ENCODE data around the gene BRMS1L. TPM values are rescaled to one million over a fixed set of nuclear protein-coding genes. Genes with fewer than 3 reads are reported as not detected.
"Not testable (repeated sequence)": the region's sequence is repeated elsewhere in the genome, so short reads cannot be mapped to it uniquely, and the experiment has no call there.

Gene BRMS1L
- total and polyA plus RNA-seq, 2 donors = 3.1 to 7.4 TPM

GRCh38 chr14:35827678-35828472 lies 1.7 kb downstream of the BRMS1L start:
- Histone ChIP-seq H3K36me3 (ENCODE audit: control insufficient read depth in 2 of 2, insufficient read depth in 2 of 2, low read length in 1 of 2) (peaks cover 0 to 3% of the 10 kb centered on the region in 2 donors), H3K4me3 (ENCODE audit: low read length in 2 of 2) (no peak overlapping the region), H3K27me3 (ENCODE audit: control insufficient read depth in 2 of 2, insufficient read depth in 1 of 2, low read length in 1 of 2) (peaks cover 0 to 6% of the 10 kb centered on the region in 2 donors), H3K4me1 (ENCODE audit: control insufficient read depth in 2 of 2, insufficient read depth in 2 of 2, low read length in 2 of 2) (peaks cover 0 to 3% of the 10 kb centered on the region in 2 donors), H3K9me3 (ENCODE audit: control insufficient read depth in 2 of 2, insufficient read depth in 1 of 2, low read length in 1 of 2) (no peaks in the 10 kb centered on the region), H3K27ac (ENCODE audit: low read depth in 1 of 2, low read length in 1 of 2) (no peak overlapping the region)
- no peak for DNase-seq (ENCODE audit: low read depth in 6 of 9, low spot score in 9 of 9)
- WGBS = 97% methylated on average over 11 of the region's 11 CpGs

GRCh38 chr14:35829449-35829848 lies 3.3 kb downstream of the BRMS1L start:
- H3K27me3 ChIP-seq (ENCODE audit: control insufficient read depth in 2 of 2, insufficient read depth in 1 of 2, low read length in 1 of 2) = peaks cover 0 to 6% of the 10 kb centered on the region in 2 donors
- no peak overlapping the region for H3K4me3 ChIP-seq (ENCODE audit: low read length in 2 of 2)
- peaks cover 0 to 3% of the 10 kb centered on the region in 2 donors for H3K36me3 ChIP-seq (ENCODE audit: control insufficient read depth in 2 of 2, insufficient read depth in 2 of 2, low read length in 1 of 2)
- no peaks in the 10 kb centered on the region for H3K9me3 ChIP-seq (ENCODE audit: control insufficient read depth in 2 of 2, insufficient read depth in 1 of 2, low read length in 1 of 2)
- peaks cover 0 to 3% of the 10 kb centered on the region in 2 donors for H3K4me1 ChIP-seq (ENCODE audit: control insufficient read depth in 2 of 2, insufficient read depth in 2 of 2, low read length in 2 of 2)
- 95% methylated on average over 1 of the region's 1 CpG for WGBS
- no peak for DNase-seq (ENCODE audit: low read depth in 6 of 9, low spot score in 9 of 9)
- no peak overlapping the region for H3K27ac ChIP-seq (ENCODE audit: low read depth in 1 of 2, low read length in 1 of 2)

- no peaks in the 10 kb centered on the region for H3K4me1 ChIP-seq (ENCODE audit: control insufficient read depth in 2 of 2, insufficient read depth in 2 of 2, low read length in 2 of 2)
- H3K9me3 ChIP-seq (ENCODE audit: control insufficient read depth in 2 of 2, insufficient read depth in 1 of 2, low read length in 1 of 2) = no peaks in the 10 kb centered on the region
- H3K27ac ChIP-seq (ENCODE audit: low read depth in 1 of 2, low read length in 1 of 2) = no peak overlapping the region
- H3K27me3 ChIP-seq (ENCODE audit: control insufficient read depth in 2 of 2, insufficient read depth in 1 of 2, low read length in 1 of 2) = no peaks in the 10 kb centered on the region
- 98% methylated on average over 5 of the region's 5 CpGs for WGBS
- H3K4me3 ChIP-seq (ENCODE audit: low read length in 2 of 2) = no peak overlapping the region
- DNase-seq (ENCODE audit: low read depth in 6 of 9, low spot score in 9 of 9) = no peak
- peaks cover 0 to 8% of the 10 kb centered on the region in 2 donors for H3K36me3 ChIP-seq (ENCODE audit: control insufficient read depth in 2 of 2, insufficient read depth in 2 of 2, low read length in 1 of 2)
These were observed 9.3 kb downstream of the BRMS1L start for GRCh38 chr14:35835208-35835982.

- not testable (repeated sequence) for H3K4me3 ChIP-seq (ENCODE audit: low read length in 2 of 2); DNase-seq (ENCODE audit: low read depth in 6 of 9, low spot score in 9 of 9); H3K4me1 ChIP-seq (ENCODE audit: control insufficient read depth in 2 of 2, insufficient read depth in 2 of 2, low read length in 2 of 2); H3K27ac ChIP-seq (ENCODE audit: low read depth in 1 of 2, low read length in 1 of 2); H3K27me3 ChIP-seq (ENCODE audit: control insufficient read depth in 2 of 2, insufficient read depth in 1 of 2, low read length in 1 of 2)
- H3K36me3 ChIP-seq (ENCODE audit: control insufficient read depth in 2 of 2, insufficient read depth in 2 of 2, low read length in 1 of 2) = peaks cover 0 to 16% of the 10 kb centered on the region in 2 donors
- H3K9me3 ChIP-seq (ENCODE audit: control insufficient read depth in 2 of 2, insufficient read depth in 1 of 2, low read length in 1 of 2) = peaks cover 0 to 16% of the 10 kb centered on the region in 2 donors
- 95% methylated on average over 2 of the region's 2 CpGs for WGBS
These were observed 15.6 kb downstream of the BRMS1L start for GRCh38 chr14:35841704-35842103.

GRCh38 chr14:35842245-35842644 lies 16.1 kb downstream of the BRMS1L start:
- H3K27ac ChIP-seq (ENCODE audit: low read depth in 1 of 2, low read length in 1 of 2); H3K4me1 ChIP-seq (ENCODE audit: control insufficient read depth in 2 of 2, insufficient read depth in 2 of 2, low read length in 2 of 2); DNase-seq (ENCODE audit: low read depth in 6 of 9, low spot score in 9 of 9); H3K27me3 ChIP-seq (ENCODE audit: control insufficient read depth in 2 of 2, insufficient read depth in 1 of 2, low read length in 1 of 2); H3K4me3 ChIP-seq (ENCODE audit: low read length in 2 of 2): not testable (repeated sequence)
- H3K36me3 ChIP-seq (ENCODE audit: control insufficient read depth in 2 of 2, insufficient read depth in 2 of 2, low read length in 1 of 2) = peaks cover 0 to 16% of the 10 kb centered on the region in 2 donors
- 98% methylated on average over 2 of the region's 2 CpGs for WGBS
- H3K9me3 ChIP-seq (ENCODE audit: control insufficient read depth in 2 of 2, insufficient read depth in 1 of 2, low read length in 1 of 2) = peaks cover 0 to 16% of the 10 kb centered on the region in 2 donors

GRCh38 chr14:35844494-35844893 lies 18.4 kb downstream of the BRMS1L start:
- WGBS = 97% methylated on average over 8 of the region's 8 CpGs
- Histone ChIP-seq H3K9me3 (ENCODE audit: control insufficient read depth in 2 of 2, insufficient read depth in 1 of 2, low read length in 1 of 2) (peaks cover 0 to 16% of the 10 kb centered on the region in 2 donors), H3K27ac (ENCODE audit: low read depth in 1 of 2, low read length in 1 of 2) (no peak overlapping the region), H3K4me1 (ENCODE audit: control insufficient read depth in 2 of 2, insufficient read depth in 2 of 2, low read length in 2 of 2) (no peaks in the 10 kb centered on the region), H3K4me3 (ENCODE audit: low read length in 2 of 2) (no peak overlapping the region), H3K27me3 (ENCODE audit: control insufficient read depth in 2 of 2, insufficient read depth in 1 of 2, low read length in 1 of 2) (no peaks in the 10 kb centered on the region), H3K36me3 (ENCODE audit: control insufficient read depth in 2 of 2, insufficient read depth in 2 of 2, low read length in 1 of 2) (peaks cover 0 to 15% of the 10 kb centered on the region in 2 donors)
- no peak for DNase-seq (ENCODE audit: low read depth in 6 of 9, low spot score in 9 of 9)

- no peak overlapping the region for H3K4me3 ChIP-seq (ENCODE audit: low read length in 2 of 2)
- H3K27me3 ChIP-seq (ENCODE audit: control insufficient read depth in 2 of 2, insufficient read depth in 1 of 2, low read length in 1 of 2) = no peaks in the 10 kb centered on the region
- no peaks in the 10 kb centered on the region for H3K4me1 ChIP-seq (ENCODE audit: control insufficient read depth in 2 of 2, insufficient read depth in 2 of 2, low read length in 2 of 2)
- no peak overlapping the region for H3K27ac ChIP-seq (ENCODE audit: low read depth in 1 of 2, low read length in 1 of 2)
- peaks cover 0 to 15% of the 10 kb centered on the region in 2 donors for H3K36me3 ChIP-seq (ENCODE audit: control insufficient read depth in 2 of 2, insufficient read depth in 2 of 2, low read length in 1 of 2)
- WGBS = over 99% methylated on average over 2 of the region's 2 CpGs
- peaks cover 0 to 12% of the 10 kb centered on the region in 2 donors for H3K9me3 ChIP-seq (ENCODE audit: control insufficient read depth in 2 of 2, insufficient read depth in 1 of 2, low read length in 1 of 2)
- no peak for DNase-seq (ENCODE audit: low read depth in 6 of 9, low spot score in 9 of 9)
These were observed 21.5 kb downstream of the BRMS1L start for GRCh38 chr14:35847636-35848035.

- no peaks in the 10 kb centered on the region for H3K27me3 ChIP-seq (ENCODE audit: control insufficient read depth in 2 of 2, insufficient read depth in 1 of 2, low read length in 1 of 2)
- no peak overlapping the region for H3K27ac ChIP-seq (ENCODE audit: low read depth in 1 of 2, low read length in 1 of 2)
- peaks cover 0 to 9% of the 10 kb centered on the region in 2 donors for H3K36me3 ChIP-seq (ENCODE audit: control insufficient read depth in 2 of 2, insufficient read depth in 2 of 2, low read length in 1 of 2)
- no peak overlapping the region for H3K4me3 ChIP-seq (ENCODE audit: low read length in 2 of 2)
- 98% methylated on average over 1 of the region's 1 CpG for WGBS
- no peak for DNase-seq (ENCODE audit: low read depth in 6 of 9, low spot score in 9 of 9)
- H3K4me1 ChIP-seq (ENCODE audit: control insufficient read depth in 2 of 2, insufficient read depth in 2 of 2, low read length in 2 of 2) = no peaks in the 10 kb centered on the region
- peaks cover 0 to under 1% of the 10 kb centered on the region in 2 donors for H3K9me3 ChIP-seq (ENCODE audit: control insufficient read depth in 2 of 2, insufficient read depth in 1 of 2, low read length in 1 of 2)
These were observed 23.0 kb downstream of the BRMS1L start for GRCh38 chr14:35849122-35849521.

- 98% methylated on average over 3 of the region's 3 CpGs for WGBS
- peaks cover 0 to 4% of the 10 kb centered on the region in 2 donors for H3K36me3 ChIP-seq (ENCODE audit: control insufficient read depth in 2 of 2, insufficient read depth in 2 of 2, low read length in 1 of 2)
- H3K27ac ChIP-seq (ENCODE audit: low read depth in 1 of 2, low read length in 1 of 2) = no peak overlapping the region
- H3K4me1 ChIP-seq (ENCODE audit: control insufficient read depth in 2 of 2, insufficient read depth in 2 of 2, low read length in 2 of 2) = no peaks in the 10 kb centered on the region
- no peak for DNase-seq (ENCODE audit: low read depth in 6 of 9, low spot score in 9 of 9)
- no peaks in the 10 kb centered on the region for H3K27me3 ChIP-seq (ENCODE audit: control insufficient read depth in 2 of 2, insufficient read depth in 1 of 2, low read length in 1 of 2)
- H3K4me3 ChIP-seq (ENCODE audit: low read length in 2 of 2) = no peak overlapping the region
- no peaks in the 10 kb centered on the region for H3K9me3 ChIP-seq (ENCODE audit: control insufficient read depth in 2 of 2, insufficient read depth in 1 of 2, low read length in 1 of 2)
These were observed 25.7 kb downstream of the BRMS1L start for GRCh38 chr14:35851823-35852222.
